Trophoblast cell (in vitro differentiated cells and primary cell): ENCODE data around the gene CEMIP.

Experiments used
- DNase-seq, 2 donors: peaks; one replicate each; pipeline ENCODE4 v3.0.0-alpha.2; 2016
- H2AFZ ChIP-seq: 2 replicates; pipeline ENCODE4 v1.6.1; 2013; ENCODE audit warnings: low read length, moderate library complexity, mild to moderate bottlenecking; ENCODE audit not compliant: insufficient read depth, poor library complexity
- H2AK5ac ChIP-seq: 2 replicates; pipeline ENCODE4 v1.6.1; 2013; ENCODE audit warnings: mild to moderate bottlenecking, low read length
- H2BK120ac ChIP-seq: 2 replicates; pipeline ENCODE4 v1.6.1; 2013; ENCODE audit warnings: low read length, mild to moderate bottlenecking, moderate library complexity; ENCODE audit not compliant: insufficient read depth, poor library complexity
- H2BK12ac ChIP-seq: 2 replicates; pipeline ENCODE4 v1.6.1; 2013; ENCODE audit warnings: mild to moderate bottlenecking, low read length, moderate library complexity
- H2BK5ac ChIP-seq: 2 replicates; pipeline ENCODE4 v1.6.1; 2013; ENCODE audit warnings: low read length, low read depth, moderate library complexity, mild to moderate bottlenecking; ENCODE audit not compliant: poor library complexity
- H3K14ac ChIP-seq: 2 replicates; pipeline ENCODE4 v1.6.1; 2013; ENCODE audit warnings: mild to moderate bottlenecking, low read length
- H3K18ac ChIP-seq: 2 replicates; pipeline ENCODE4 v1.6.1; 2013; ENCODE audit warnings: mild to moderate bottlenecking, low read length
- H3K23ac ChIP-seq: 2 replicates; pipeline ENCODE4 v1.6.1; 2013; ENCODE audit warnings: low read length
- H3K27ac ChIP-seq: 2 replicates; pipeline ENCODE4 v1.5.1; 2013; ENCODE audit warnings: low read depth, mild to moderate bottlenecking, inconsistent platforms, low read length, moderate library complexity
- H3K27me3 ChIP-seq: 2 replicates; pipeline ENCODE4 v1.6.1; 2013; ENCODE audit warnings: inconsistent platforms, mild to moderate bottlenecking, low read length, moderate library complexity; ENCODE audit not compliant: insufficient read depth
- H3K36me3 ChIP-seq, 2 experiments: 1 replicate in 1 of 2; 2 replicates in 1 of 2; pipeline ENCODE4 v1.6.1; 2013; ENCODE audit warnings: low read length in 2 of 2, mild to moderate bottlenecking in 2 of 2, moderate library complexity in 1 of 2; ENCODE audit not compliant: insufficient read depth in 2 of 2, control insufficient read depth in 1 of 2
- H3K4ac ChIP-seq: 2 replicates; pipeline ENCODE4 v1.6.1; 2013; ENCODE audit warnings: low read depth, mild to moderate bottlenecking, low read length, moderate library complexity
- H3K4me1 ChIP-seq, 2 experiments: 1 replicate in 1 of 2; 2 replicates in 1 of 2; pipeline ENCODE4 v1.6.1; 2013; ENCODE audit warnings: low read length in 2 of 2, mild to moderate bottlenecking in 2 of 2, moderate library complexity in 1 of 2; ENCODE audit not compliant: insufficient read depth in 2 of 2, control insufficient read depth in 1 of 2
- H3K4me2 ChIP-seq: 2 replicates; pipeline ENCODE4 v1.6.1; 2013; ENCODE audit warnings: inconsistent platforms, mild to moderate bottlenecking, low read length, moderate library complexity
- H3K4me3 ChIP-seq: 2 replicates; pipeline ENCODE4 v1.5.1; 2013; ENCODE audit warnings: mild to moderate bottlenecking, low read depth, low read length, inconsistent platforms
- H3K79me1 ChIP-seq: one replicate; pipeline ENCODE4 v1.6.1; 2013; ENCODE audit warnings: low read length
- H3K79me2 ChIP-seq: 2 replicates; pipeline ENCODE4 v1.6.1; 2013; ENCODE audit warnings: low read length, mild to moderate bottlenecking; ENCODE audit not compliant: control insufficient read depth, insufficient read depth, poor library complexity
- H3K9ac ChIP-seq: 2 replicates; pipeline ENCODE4 v1.6.1; 2013; ENCODE audit warnings: mild to moderate bottlenecking, low read length
- H3K9me3 ChIP-seq: 2 replicates; pipeline ENCODE4 v1.6.1; 2013; ENCODE audit warnings: low read depth, mild to moderate bottlenecking, control low read depth, inconsistent platforms, low read length; ENCODE audit not compliant: insufficient read depth
- H4K12ac ChIP-seq: 2 replicates; pipeline ENCODE4 v1.6.1; 2013; ENCODE audit warnings: low read depth, mild to moderate bottlenecking, low read length, moderate library complexity
- H4K8ac ChIP-seq: 2 replicates; pipeline ENCODE4 v1.6.1; 2013; ENCODE audit warnings: low read depth, mild to moderate bottlenecking, low read length, moderate library complexity
- H4K91ac ChIP-seq: one replicate; pipeline ENCODE4 v1.6.1; 2013; ENCODE audit warnings: low read depth, mild to moderate bottlenecking, low read length, moderate library complexity
- WGBS: extraction: QIAGEN DNeasy Blood & Tissue Kit; methylation state at CpG from one replicate; pipeline ENCODE4 v1.1.7; 2013; ENCODE audit warnings: missing lambda C conversion rate; ENCODE audit not compliant: insufficient read length, insufficient coverage; ENCODE audit errors: extremely low coverage; 5-methylcytosine and 5-hydroxymethylcytosine counted together

Gene CEMIP

DNA sequence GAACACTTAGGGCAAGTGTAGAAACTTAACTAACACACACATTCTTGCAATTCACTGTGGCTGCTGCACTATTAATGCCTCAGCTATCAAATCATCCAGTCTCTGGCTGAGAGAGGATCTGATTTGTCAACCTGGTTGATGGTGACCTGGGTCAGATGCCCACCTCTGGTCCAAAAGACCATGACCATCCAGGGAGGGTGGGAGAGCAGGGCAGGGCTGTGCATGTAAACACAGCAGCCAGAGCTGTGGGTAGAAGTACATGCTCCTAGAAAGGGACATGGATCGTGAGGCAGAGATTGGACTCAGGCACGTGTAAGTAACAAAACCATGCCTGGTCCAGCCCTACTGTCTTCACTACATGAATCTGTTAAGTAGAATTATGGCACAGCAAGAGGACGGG lies 193.1 kb downstream of the CEMIP start:
- Histone ChIP-seq H2BK5ac (no peak overlapping the region), H3K9me3 (no peaks in the 10 kb centered on the region), H3K27ac (no peak overlapping the region), H3K79me2 (no peaks in the 10 kb centered on the region), H3K4ac (no peak overlapping the region), H2AFZ (no peak overlapping the region), H3K4me3 (no peak overlapping the region), H3K14ac (no peak overlapping the region), H3K27me3 (no peaks in the 10 kb centered on the region), H3K4me2 (no peak overlapping the region), H2AK5ac (no peak overlapping the region), H3K9ac (no peak overlapping the region), H4K8ac (no peak overlapping the region), H3K4me1 (peaks cover 14 to 16% of the 10 kb centered on the region in 2 experiments), H3K18ac (no peak overlapping the region), H3K79me1 (peaks cover 6% of the 10 kb centered on the region), H2BK120ac (no peak overlapping the region), H2BK12ac (no peak overlapping the region), H4K91ac (no peak overlapping the region), H3K36me3 (peaks cover 6 to 11% of the 10 kb centered on the region in 2 experiments), H4K12ac (no peak overlapping the region), H3K23ac (no peak overlapping the region)
- no CpG with 5 or more reads among the region's 3 CpGs for WGBS
- no peak for DNase-seq

DNA sequence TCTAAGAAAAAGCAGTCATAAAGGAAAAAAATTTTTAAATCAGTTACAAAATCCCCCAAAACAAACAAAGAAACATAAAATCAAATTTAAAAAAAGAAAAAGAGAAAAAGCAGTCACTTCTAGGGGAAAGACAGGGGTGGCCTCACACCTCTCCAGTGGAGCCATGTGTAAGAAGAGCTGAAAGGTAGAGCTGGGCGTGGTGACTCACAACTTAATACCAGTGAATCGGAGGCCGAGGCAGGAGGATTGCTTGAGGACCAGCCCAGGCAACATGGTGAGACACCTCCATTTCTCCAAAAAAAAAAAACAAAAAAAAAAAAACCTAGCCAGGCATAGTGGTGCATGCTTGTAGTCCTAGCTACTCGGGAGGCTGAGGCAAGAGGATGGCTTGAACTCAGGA lies 195.7 kb downstream of the CEMIP start:
- peak in 1 of 2 donors; percentile 18 for DNase-seq
- no peak overlapping the region for H3K4ac ChIP-seq
- no peaks in the 10 kb centered on the region for H3K79me1 ChIP-seq
- H3K27ac ChIP-seq = no peak overlapping the region
- no peak overlapping the region for H3K18ac ChIP-seq
- no peak overlapping the region for H2BK5ac ChIP-seq
- no peak overlapping the region for H3K23ac ChIP-seq
- H2BK120ac ChIP-seq = no peak overlapping the region
- H3K79me2 ChIP-seq = no peaks in the 10 kb centered on the region
- H3K9me3 ChIP-seq = no peaks in the 10 kb centered on the region
- H3K27me3 ChIP-seq = no peaks in the 10 kb centered on the region
- H3K4me3 ChIP-seq = no peak overlapping the region
- H2AFZ ChIP-seq = no peak overlapping the region
- H3K4me1 ChIP-seq = peaks cover 6 to 10% of the 10 kb centered on the region in 2 experiments
- H3K4me2 ChIP-seq = no peak overlapping the region
- H4K8ac ChIP-seq = no peak overlapping the region
- H3K9ac ChIP-seq = no peak overlapping the region
- H2BK12ac ChIP-seq = no peak overlapping the region
- H3K36me3 ChIP-seq = peaks cover 14 to 19% of the 10 kb centered on the region in 2 experiments
- no CpG with 5 or more reads among the region's 4 CpGs for WGBS
- H4K91ac ChIP-seq = no peak overlapping the region
- no peak overlapping the region for H2AK5ac ChIP-seq
- H4K12ac ChIP-seq = no peak overlapping the region
- no peak overlapping the region for H3K14ac ChIP-seq

DNA sequence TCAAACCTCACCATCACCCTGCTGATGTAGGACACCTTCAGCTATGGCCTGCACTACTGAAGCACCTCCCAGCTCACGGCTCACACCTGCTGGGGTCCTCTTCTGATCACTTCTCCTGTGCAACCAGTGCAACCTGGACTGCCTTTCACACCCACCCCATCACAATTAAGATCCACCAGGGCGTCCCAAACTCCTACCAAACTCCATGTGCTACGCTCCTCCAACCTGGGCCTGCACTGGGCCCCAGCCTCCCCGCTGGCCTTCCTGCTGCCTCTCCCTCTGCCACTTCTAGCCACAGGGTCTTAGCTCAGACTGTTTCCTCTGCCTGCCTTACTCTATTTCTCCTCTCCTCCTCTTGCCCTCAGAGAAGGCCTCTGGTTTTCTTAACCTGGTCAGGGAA lies 197.7 kb downstream of the CEMIP start:
- Histone ChIP-seq H3K4me3 (no peak overlapping the region), H3K27ac (no peak overlapping the region), H2BK120ac (no peak overlapping the region), H3K36me3 (peaks cover 20% of the 10 kb centered on the region in 2 experiments), H3K9ac (no peak overlapping the region), H3K4me2 (no peak overlapping the region), H4K8ac (no peak overlapping the region), H3K4ac (peak overlapping the region; percentile 54), H2BK5ac (no peak overlapping the region), H4K12ac (no peak overlapping the region), H3K4me1 (peaks cover 0 to 2% of the 10 kb centered on the region in 2 experiments), H3K14ac (no peak overlapping the region), H2BK12ac (no peak overlapping the region), H2AK5ac (no peak overlapping the region), H3K23ac (no peak overlapping the region), H3K79me1 (no peaks in the 10 kb centered on the region), H3K18ac (peak overlapping the region; percentile 1), H2AFZ (no peak overlapping the region), H3K27me3 (no peaks in the 10 kb centered on the region), H3K9me3 (no peaks in the 10 kb centered on the region), H3K79me2 (no peaks in the 10 kb centered on the region), H4K91ac (no peak overlapping the region)
- DNase-seq = no peak
- no CpG with 5 or more reads among the region's 4 CpGs for WGBS

DNA sequence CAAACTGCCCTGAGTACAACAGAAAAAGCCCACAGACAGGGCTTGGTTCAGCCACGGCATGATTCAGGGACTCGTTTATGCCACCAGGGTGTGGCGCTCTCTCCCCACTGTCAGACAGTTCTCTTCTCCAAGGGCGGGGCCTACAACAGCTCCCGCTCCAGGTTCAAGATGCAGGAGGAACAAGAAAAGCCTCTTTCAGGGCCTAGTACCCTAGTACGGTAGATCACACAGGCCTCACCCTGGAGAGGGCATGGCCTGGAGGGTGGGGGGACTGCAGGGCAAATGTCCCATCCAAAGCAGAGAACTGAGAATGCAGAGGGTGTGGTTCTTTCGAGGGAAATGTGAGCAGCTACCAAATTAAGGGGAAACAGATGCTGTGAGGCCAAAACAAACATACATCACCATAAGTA lies 198.5 kb downstream of the CEMIP start:
- Histone ChIP-seq H2BK120ac (no peak overlapping the region), H3K27ac (no peak overlapping the region), H4K8ac (no peak overlapping the region), H3K36me3 (peaks cover 18 to 20% of the 10 kb centered on the region in 2 experiments), H3K9me3 (no peaks in the 10 kb centered on the region), H3K79me1 (no peaks in the 10 kb centered on the region), H2BK12ac (no peak overlapping the region), H3K4me2 (no peak overlapping the region), H2AFZ (no peak overlapping the region), H3K4ac (no peak overlapping the region), H3K27me3 (no peaks in the 10 kb centered on the region), H3K4me3 (no peak overlapping the region), H4K91ac (no peak overlapping the region), H4K12ac (no peak overlapping the region), H3K23ac (no peak overlapping the region), H2BK5ac (no peak overlapping the region), H3K9ac (no peak overlapping the region), H3K79me2 (no peaks in the 10 kb centered on the region), H3K4me1 (peaks cover 0 to 2% of the 10 kb centered on the region in 2 experiments), H3K14ac (no peak overlapping the region), H3K18ac (no peak overlapping the region), H2AK5ac (no peak overlapping the region)
- no CpG with 5 or more reads among the region's 7 CpGs for WGBS
- peak; percentile 58 to 78 for DNase-seq
